HUES6 (cell line): ENCODE results near the gene SPSB1.

Experiments
- H3K27ac ChIP-seq: 2 replicates; pipeline ENCODE4 v1.7.0; 2013; ENCODE audit warnings: low read depth, mild to moderate bottlenecking, low read length, inconsistent platforms
- H3K27me3 ChIP-seq: 2 replicates; pipeline ENCODE4 v1.6.1; 2013; ENCODE audit warnings: low read length; ENCODE audit not compliant: control insufficient read depth, insufficient read depth
- H3K36me3 ChIP-seq: 2 replicates; pipeline ENCODE4 v1.6.1; 2013; ENCODE audit warnings: low read length; ENCODE audit not compliant: control insufficient read depth, insufficient read depth
- H3K4me1 ChIP-seq: 2 replicates; pipeline ENCODE4 v1.6.1; 2013; ENCODE audit warnings: low read length; ENCODE audit not compliant: control insufficient read depth, insufficient read depth
- H3K4me3 ChIP-seq: 2 replicates; pipeline ENCODE4 v1.5.1; 2013; ENCODE audit warnings: low read depth, low read length
- H3K9ac ChIP-seq: one replicate; pipeline ENCODE4 v1.6.1; 2013; ENCODE audit warnings: mild to moderate bottlenecking, low read length
- H3K9me3 ChIP-seq: 2 replicates; pipeline ENCODE4 v1.6.1; 2013; ENCODE audit warnings: low read depth, low read length; ENCODE audit not compliant: control insufficient read depth, insufficient read depth

SPSB1 gene

GRCh38 chr1:9350013-9350908, 57.6 kb downstream of the SPSB1 start:
- H3K4me3 ChIP-seq: no peak overlapping the region
- H3K9ac ChIP-seq: no peak overlapping the region
- H3K36me3 ChIP-seq: no peaks in the 10 kb centered on the region
- peaks cover 23% of the 10 kb centered on the region; the same call in 1 of the 2 replicates for H3K4me1 ChIP-seq
- H3K9me3 ChIP-seq: no peaks in the 10 kb centered on the region
- no peaks in the 10 kb centered on the region for H3K27me3 ChIP-seq
- H3K27ac ChIP-seq: no peak overlapping the region

GRCh38 chr1:9350960-9351359, 58.3 kb downstream of the SPSB1 start:
- Histone ChIP-seq H3K9me3 (no peaks in the 10 kb centered on the region), H3K27ac (no peak overlapping the region), H3K9ac (no peak overlapping the region), H3K27me3 (no peaks in the 10 kb centered on the region), H3K4me1 (peaks cover 23% of the 10 kb centered on the region; the same call in 1 of the 2 replicates), H3K36me3 (peaks cover 4% of the 10 kb centered on the region; the same call in 1 of the 2 replicates), H3K4me3 (no peak overlapping the region)

- no peak overlapping the region for H3K27ac ChIP-seq
- no peak overlapping the region for H3K9ac ChIP-seq
- H3K36me3 ChIP-seq: peaks cover 9% of the 10 kb centered on the region; the same call in 1 of the 2 replicates
- peaks cover 23% of the 10 kb centered on the region; the same call in 1 of the 2 replicates for H3K4me1 ChIP-seq
- H3K27me3 ChIP-seq: no peaks in the 10 kb centered on the region
- H3K9me3 ChIP-seq: no peaks in the 10 kb centered on the region
- H3K4me3 ChIP-seq: no peak overlapping the region
Measured at GRCh38 chr1:9351654-9352271, 59.1 kb downstream of the SPSB1 start.

GRCh38 chr1:9352377-9353134, 59.9 kb downstream of the SPSB1 start:
- Histone ChIP-seq H3K4me1 (peaks cover 20% of the 10 kb centered on the region; the same call in 1 of the 2 replicates), H3K9ac (no peak overlapping the region), H3K27ac (no peak overlapping the region), H3K36me3 (peaks cover 9% of the 10 kb centered on the region; the same call in 1 of the 2 replicates), H3K27me3 (no peaks in the 10 kb centered on the region), H3K9me3 (no peaks in the 10 kb centered on the region), H3K4me3 (no peak overlapping the region)

GRCh38 chr1:9355503-9355902, 62.8 kb downstream of the SPSB1 start:
- no peaks in the 10 kb centered on the region for H3K27me3 ChIP-seq
- no peak overlapping the region for H3K27ac ChIP-seq
- H3K4me3 ChIP-seq: no peak overlapping the region
- peaks cover 11% of the 10 kb centered on the region; the same call in 1 of the 2 replicates for H3K4me1 ChIP-seq
- no peak overlapping the region for H3K9ac ChIP-seq
- H3K9me3 ChIP-seq: no peaks in the 10 kb centered on the region
- peaks cover 9% of the 10 kb centered on the region; the same call in 1 of the 2 replicates for H3K36me3 ChIP-seq

GRCh38 chr1:9356021-9356420, 63.3 kb downstream of the SPSB1 start:
- Histone ChIP-seq H3K4me3 (no peak overlapping the region), H3K36me3 (peaks cover 9% of the 10 kb centered on the region; the same call in 1 of the 2 replicates)

GRCh38 chr1:9356829-9357466, 64.3 kb downstream of the SPSB1 start:
- no peaks in the 10 kb centered on the region for H3K9me3 ChIP-seq
- H3K4me1 ChIP-seq: peaks cover 10% of the 10 kb centered on the region; the same call in 1 of the 2 replicates
- H3K27ac ChIP-seq: no peak overlapping the region

More at GRCh38 chr1:9356021-9356420, 63.3 kb downstream of the SPSB1 start:
- no peaks in the 10 kb centered on the region for H3K27me3 ChIP-seq
- H3K9me3 ChIP-seq: no peaks in the 10 kb centered on the region
- H3K9ac ChIP-seq: no peak overlapping the region
- H3K4me1 ChIP-seq: peaks cover 10% of the 10 kb centered on the region; the same call in 1 of the 2 replicates
- no peak overlapping the region for H3K27ac ChIP-seq

GRCh38 chr1:9357958-9358357, 65.3 kb downstream of the SPSB1 start:
- no peaks in the 10 kb centered on the region for H3K9me3 ChIP-seq
- peaks cover 9% of the 10 kb centered on the region; the same call in 1 of the 2 replicates for H3K36me3 ChIP-seq
- H3K27me3 ChIP-seq: no peaks in the 10 kb centered on the region
- H3K4me3 ChIP-seq: no peak overlapping the region
- no peak overlapping the region for H3K27ac ChIP-seq
- no peak overlapping the region for H3K9ac ChIP-seq
- peaks cover 4% of the 10 kb centered on the region; the same call in 1 of the 2 replicates for H3K4me1 ChIP-seq

More at GRCh38 chr1:9356829-9357466, 64.3 kb downstream of the SPSB1 start:
- peaks cover 9% of the 10 kb centered on the region; the same call in 1 of the 2 replicates for H3K36me3 ChIP-seq
- no peak overlapping the region for H3K9ac ChIP-seq
- H3K4me3 ChIP-seq: no peak overlapping the region
- H3K27me3 ChIP-seq: no peaks in the 10 kb centered on the region

GRCh38 chr1:9360371-9361064, 67.8 kb downstream of the SPSB1 start:
- Histone ChIP-seq H3K9ac (no peak overlapping the region), H3K4me1 (no peaks in the 10 kb centered on the region; the same call in 1 of the 2 replicates), H3K9me3 (no peaks in the 10 kb centered on the region), H3K27me3 (no peaks in the 10 kb centered on the region), H3K27ac (no peak overlapping the region), H3K36me3 (peaks cover 9% of the 10 kb centered on the region; the same call in 1 of the 2 replicates), H3K4me3 (no peak overlapping the region)
